Loucy (cell line): ENCODE data around the gene CPXM2.

Source experiments
- H2AFZ ChIP-seq: fragments of 200-600 bp; sonication (generic); 2 replicates; pipeline ENCODE4 v1.6.0; 2016; ENCODE audit warnings: antibody characterized with exemption, mild to moderate bottlenecking, low read length, moderate library complexity
- H3F3A ChIP-seq: fragments of 200-600 bp; 2 replicates; pipeline ENCODE4 v1.6.0; 2016; ENCODE audit warnings: antibody characterized with exemption, low read depth, mild to moderate bottlenecking
- H3K27me3 ChIP-seq: fragments of 200-600 bp; sonication (generic); 2 replicates; pipeline ENCODE4 v1.6.1; 2014; ENCODE audit warnings: low read length, mild to moderate bottlenecking; ENCODE audit not compliant: insufficient read depth, poor library complexity, severe bottlenecking
- H3K36me3 ChIP-seq: fragments of 200-600 bp; sonication (generic); 2 replicates; pipeline ENCODE4 v1.6.1; 2016; ENCODE audit warnings: low read length; ENCODE audit not compliant: insufficient read depth
- H3K4me1 ChIP-seq: fragments of 200-600 bp; sonication (generic); 2 replicates; pipeline ENCODE4 v1.5.1; 2014; ENCODE audit warnings: low read length, mild to moderate bottlenecking; ENCODE audit not compliant: insufficient read depth, poor library complexity, severe bottlenecking
- H3K4me2 ChIP-seq: fragments of 200-600 bp; sonication (generic); 2 replicates; pipeline ENCODE4 v1.6.0; 2014; ENCODE audit warnings: antibody characterized with exemption, low read length, low read depth, mild to moderate bottlenecking; ENCODE audit not compliant: poor library complexity, severe bottlenecking
- H3K4me3 ChIP-seq: fragments of 200-600 bp; sonication (generic); 2 replicates; pipeline ENCODE4 v1.5.1; 2014; ENCODE audit warnings: low read length, mild to moderate bottlenecking, mixed read lengths; ENCODE audit not compliant: poor library complexity, severe bottlenecking
- H3K79me2 ChIP-seq: fragments of 200-600 bp; sonication (generic); 2 replicates; pipeline ENCODE4 v1.6.1; 2014; ENCODE audit warnings: low read length; ENCODE audit not compliant: insufficient read depth
- H3K9ac ChIP-seq: fragments of 200-600 bp; sonication (generic); 2 replicates; pipeline ENCODE4 v1.6.0; 2014; ENCODE audit warnings: mild to moderate bottlenecking, low read depth, low read length, moderate library complexity; ENCODE audit not compliant: poor library complexity, severe bottlenecking
- H3K9me2 ChIP-seq: fragments of 200-600 bp; sonication (generic); replicated peaks from 2 replicates; pipeline ENCODE4 v1.6.1; 2016; ENCODE audit warnings: low read depth, low read length, mixed read lengths
- H3K9me3 ChIP-seq: fragments of 200-600 bp; sonication (generic); 2 replicates; pipeline ENCODE4 v1.6.1; 2014; ENCODE audit warnings: mild to moderate bottlenecking, antibody characterized with exemption, low read length, low read depth; ENCODE audit not compliant: insufficient read depth
- H4K20me1 ChIP-seq: fragments of 200-600 bp; sonication (generic); 2 replicates; pipeline ENCODE4 v1.6.0; 2014; ENCODE audit warnings: antibody characterized with exemption, low read length, mild to moderate bottlenecking; ENCODE audit not compliant: insufficient read depth, poor library complexity, severe bottlenecking
- CTCF ChIP-seq: fragments of 200-600 bp; sonication (generic); conservative IDR thresholded peaks from 2 replicates; pipeline ENCODE4 v1.5.1; 2014; ENCODE audit warnings: mild to moderate bottlenecking, antibody characterized with exemption, low read length
- EZH2phosphoT487 ChIP-seq: fragments of 200-600 bp; IDR thresholded peaks from 2 replicates; pipeline ENCODE4 v1.6.1; 2018; ENCODE audit warnings: antibody characterized with exemption, mild to moderate bottlenecking, moderate library complexity, borderline replicate concordance

CPXM2 gene

GRCh38 chr10:123838596-123839310 is 52.9 kb downstream of the CPXM2 start:
- no peak overlapping the region for H3K4me2 ChIP-seq
- H3K9me2 ChIP-seq: no peaks in the 10 kb centered on the region
- no peak overlapping the region for H2AFZ ChIP-seq
- H3K9ac ChIP-seq: no peak overlapping the region
- no peaks in the 10 kb centered on the region for H3K4me1 ChIP-seq
- no peaks in the 10 kb centered on the region for H3K79me2 ChIP-seq
- TF ChIP-seq EZH2phosphoT487 (no peak), CTCF (no peak)
- H3K36me3 ChIP-seq: no peaks in the 10 kb centered on the region
- no peak overlapping the region for H3K4me3 ChIP-seq
- H3K27me3 ChIP-seq: no peaks in the 10 kb centered on the region
- H3K9me3 ChIP-seq: 0 out of 2 replicates have a peak, but pooled peaks cover 3% of the 10 kb centered on the region
- no peaks in the 10 kb centered on the region for H4K20me1 ChIP-seq
- H3F3A ChIP-seq: no peaks in the 10 kb centered on the region

GRCh38 chr10:123837756-123838155 is 53.9 kb downstream of the CPXM2 start:
- Histone ChIP-seq H3K36me3 (no peaks in the 10 kb centered on the region), H3K9ac (no peak overlapping the region)

GRCh38 chr10:123836418-123837145 is 55.0 kb downstream of the CPXM2 start:
- no peak overlapping the region for H3K9ac ChIP-seq
- no peaks in the 10 kb centered on the region for H3K9me2 ChIP-seq
- H3K27me3 ChIP-seq: no peaks in the 10 kb centered on the region
- H3F3A ChIP-seq: no peaks in the 10 kb centered on the region
- H3K9me3 ChIP-seq: no peaks in the 10 kb centered on the region
- no peaks in the 10 kb centered on the region for H3K79me2 ChIP-seq
- no peak overlapping the region for H3K4me3 ChIP-seq
- TF ChIP-seq CTCF: no peak
- TF ChIP-seq EZH2phosphoT487: no peak
- H3K4me1 ChIP-seq: no peaks in the 10 kb centered on the region
- no peak overlapping the region for H3K4me2 ChIP-seq
- no peaks in the 10 kb centered on the region for H4K20me1 ChIP-seq
- no peak overlapping the region for H2AFZ ChIP-seq
- no peaks in the 10 kb centered on the region for H3K36me3 ChIP-seq

More at GRCh38 chr10:123837756-123838155, 53.9 kb downstream of the CPXM2 start:
- no peaks in the 10 kb centered on the region for H4K20me1 ChIP-seq
- H3K4me1 ChIP-seq: no peaks in the 10 kb centered on the region
- H3K4me3 ChIP-seq: no peak overlapping the region
- no peak overlapping the region for H2AFZ ChIP-seq
- TF ChIP-seq CTCF (no peak), EZH2phosphoT487 (no peak)
- no peak overlapping the region for H3K4me2 ChIP-seq
- no peaks in the 10 kb centered on the region for H3F3A ChIP-seq
- H3K9me3 ChIP-seq: no peaks in the 10 kb centered on the region
- H3K27me3 ChIP-seq: no peaks in the 10 kb centered on the region
- no peaks in the 10 kb centered on the region for H3K79me2 ChIP-seq
- H3K9me2 ChIP-seq: no peaks in the 10 kb centered on the region
